Cardiac muscle cell (in vitro differentiated cells and primary cell): ENCODE results near the gene SCN11A. TPM values are rescaled to one million over a fixed set of nuclear protein-coding genes. Genes with fewer than 3 reads are reported as not detected.

Source experiments
- DNase-seq, 2 donors: peaks; one replicate each; pipeline versions ENCODE4 v3.0.0 to v3.0.0-alpha.2; 2010 to 2017; ENCODE audit warnings: low read depth in 1 of 2, low spot score in 1 of 2
- H3K27ac ChIP-seq: fragments of 200-600 bp; sonication (generic); 2 replicates; pipeline ENCODE4 v1.5.1; 2016
- H3K27me3 ChIP-seq: fragments of 200-600 bp; sonication (generic); 2 replicates; pipeline ENCODE4 v1.6.0; 2016; ENCODE audit warnings: control low read depth
- H3K36me3 ChIP-seq: fragments of 200-600 bp; sonication (generic); 2 replicates; pipeline ENCODE4 v1.5.1; 2016; ENCODE audit warnings: control low read depth
- H3K4me1 ChIP-seq: fragments of 200-600 bp; sonication (generic); 2 replicates; pipeline ENCODE4 v1.8.1; 2017; ENCODE audit warnings: low read depth, mild to moderate bottlenecking, mixed run types
- H3K4me3 ChIP-seq: fragments of 200-600 bp; sonication (generic); 2 replicates; pipeline ENCODE4 v1.5.1; 2016; ENCODE audit warnings: mild to moderate bottlenecking
- H3K9me3 ChIP-seq: fragments of 200-600 bp; sonication (generic); 2 replicates; pipeline ENCODE4 v1.5.1; 2017; ENCODE audit warnings: low read depth, mild to moderate bottlenecking, control low read depth
- CTCF ChIP-seq: IDR thresholded peaks from 2 replicates; pipeline ENCODE4 v1.5.1; 2012; ENCODE audit warnings: low read depth, mild to moderate bottlenecking, low read length
- polyA plus RNA-seq: library from polyadenylated mRNA; unstranded; fragments of >200 nt; fragmentation: Nextera tagmentation; extraction: Ambion mirVana; gene quantifications from 2 replicates; pipeline ENCODE4 v1.2.1, GENCODE V29; 2016
- total RNA-seq: library from RNA; depleted of rRNA; stranded (reverse); fragments of >200 nt; gene quantifications from 2 replicates; pipeline ENCODE4 v1.2.3, GENCODE V29; 2016

The SCN11A gene
- total RNA-seq (0.28 and 0.60 TPM in 2 replicates), polyA plus RNA-seq (0.47 and 0.51 TPM in 2 replicates)

DNA sequence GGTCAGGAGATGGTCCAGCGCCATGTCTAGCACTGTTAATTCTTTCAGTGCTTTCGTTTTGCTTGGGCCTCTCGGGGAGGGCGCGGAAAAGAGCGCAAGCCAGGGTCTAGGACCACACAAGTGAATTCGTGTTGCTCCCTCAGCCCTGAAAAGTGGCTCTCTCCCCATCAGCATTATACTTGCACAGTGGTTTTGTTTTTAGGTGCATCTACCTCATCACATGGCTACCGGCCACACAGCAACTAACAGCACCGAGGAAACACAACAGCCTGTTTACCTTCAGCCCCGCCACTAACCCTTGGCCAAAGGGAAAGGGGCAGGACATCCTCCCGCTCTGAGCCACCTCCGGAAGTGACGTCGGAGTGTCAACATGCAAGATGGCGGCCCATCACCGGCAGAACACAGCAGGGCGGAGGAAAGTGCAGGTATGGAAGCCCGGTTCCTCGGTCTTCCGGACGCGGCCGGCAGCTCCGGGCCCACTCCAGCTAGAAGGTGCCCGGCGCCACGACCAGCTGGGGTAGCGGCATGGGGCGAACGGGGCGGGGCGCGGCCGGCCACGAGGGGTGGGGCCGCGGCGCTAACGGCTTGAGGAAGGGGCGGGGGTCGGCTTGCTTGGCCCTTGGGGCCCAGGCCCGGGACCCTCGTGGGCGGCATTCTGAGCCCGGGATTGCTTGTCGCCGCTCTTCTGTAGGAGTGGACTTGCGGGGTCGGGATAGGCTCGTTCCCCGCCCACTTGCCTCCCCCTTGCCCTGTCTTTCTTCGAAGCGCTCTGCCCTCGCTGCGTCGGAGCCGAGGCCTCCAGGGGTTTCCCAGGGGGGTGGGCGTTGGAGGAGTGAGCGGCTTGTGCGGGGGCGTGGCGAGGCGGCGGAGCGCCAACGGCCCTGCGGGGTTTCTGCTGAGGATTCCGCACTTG lies at the start of gene SCN11A, which contains the start of gene WDR48:
Gene SCN11A, minus strand, starts transcription at position 296 of the 913 bp plus-strand sequence. CDS start 101,582 bp downstream, outside the sequence.
Gene WDR48, plus strand, starts transcription at position 368 of the 913 bp plus-strand sequence. Its CDS starts 10 bp downstream, at position 378.
- no peaks in the 10 kb centered on the region for H3K27me3 ChIP-seq
- H3K27ac ChIP-seq: peak within 1 kb of the TSS; percentile 99
- H3K36me3 ChIP-seq: no peaks in the 10 kb centered on the region
- TF ChIP-seq CTCF: no peak
- peak within 1 kb of the TSS; percentile 91 for H3K4me3 ChIP-seq
- H3K4me1 ChIP-seq: peaks cover 5% of the 10 kb centered on the region
- no peaks in the 10 kb centered on the region for H3K9me3 ChIP-seq
- peak; percentile 95 for DNase-seq

DNA sequence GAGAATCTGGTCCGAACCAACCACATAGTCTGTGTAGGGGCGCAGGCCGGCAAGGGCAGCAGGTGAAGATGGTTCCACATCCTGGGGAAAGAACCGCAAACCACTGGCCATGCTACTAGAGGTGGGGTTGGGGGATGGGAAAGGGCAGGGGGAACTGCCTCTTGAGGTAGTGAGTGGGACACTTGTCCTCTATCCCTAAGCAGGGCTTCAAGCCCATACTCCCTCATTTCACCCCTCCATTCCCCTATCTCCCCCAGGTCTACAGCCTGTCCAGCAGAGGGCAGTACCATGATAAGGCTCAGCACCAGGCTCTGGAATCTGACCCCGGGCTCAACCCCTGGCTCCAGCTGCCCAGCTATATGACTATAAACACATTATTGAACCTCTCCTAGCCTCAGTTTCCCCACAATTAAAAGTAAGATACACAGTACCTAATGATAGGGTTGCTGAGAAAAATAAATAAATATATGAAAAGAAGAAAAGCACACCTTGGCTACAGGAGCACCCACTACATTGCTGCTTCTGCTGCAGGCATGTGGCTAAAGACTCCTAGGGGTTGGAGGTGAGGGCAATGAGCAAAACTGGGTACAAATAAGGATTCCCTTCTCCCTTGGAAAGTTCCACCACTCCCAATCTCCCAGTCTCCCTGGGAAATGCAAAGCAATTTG lies 49.4 kb upstream of the SCN11A start:
- H3K4me1 ChIP-seq: peaks cover 5% of the 10 kb centered on the region
- no peaks in the 10 kb centered on the region for H3K9me3 ChIP-seq
- TF ChIP-seq CTCF: peak; percentile 69
- H3K27me3 ChIP-seq: no peaks in the 10 kb centered on the region
- H3K27ac ChIP-seq: no peak overlapping the region
- peaks cover 25% of the 10 kb centered on the region for H3K36me3 ChIP-seq
- DNase-seq: peak; percentile 35 to 50
- no peak overlapping the region for H3K4me3 ChIP-seq

DNA sequence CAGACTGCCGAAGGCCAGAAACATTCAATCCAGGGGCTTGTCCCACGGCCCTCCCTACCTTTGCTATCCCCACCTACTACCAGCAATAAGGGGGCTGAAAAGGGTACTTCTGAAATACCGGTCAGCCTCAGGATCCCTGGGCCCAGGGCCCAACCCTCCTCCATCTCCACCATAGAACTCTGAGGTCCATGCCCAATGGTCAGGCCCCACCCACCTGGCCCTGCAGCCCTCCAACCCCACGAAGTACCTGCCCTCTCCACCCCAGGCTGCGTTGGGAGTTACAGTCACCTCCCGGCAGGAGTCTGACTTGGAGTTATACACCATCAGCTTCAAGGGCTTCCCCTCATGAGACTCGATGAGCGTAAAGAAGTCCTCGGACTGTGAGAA lies 48.7 kb upstream of the SCN11A start:
- no peak for DNase-seq
- no peaks in the 10 kb centered on the region for H3K27me3 ChIP-seq
- H3K27ac ChIP-seq: no peak overlapping the region
- peaks cover 28% of the 10 kb centered on the region for H3K36me3 ChIP-seq
- no peaks in the 10 kb centered on the region for H3K4me1 ChIP-seq
- no peak for TF ChIP-seq CTCF
- no peaks in the 10 kb centered on the region for H3K9me3 ChIP-seq
- no peak overlapping the region for H3K4me3 ChIP-seq

DNA sequence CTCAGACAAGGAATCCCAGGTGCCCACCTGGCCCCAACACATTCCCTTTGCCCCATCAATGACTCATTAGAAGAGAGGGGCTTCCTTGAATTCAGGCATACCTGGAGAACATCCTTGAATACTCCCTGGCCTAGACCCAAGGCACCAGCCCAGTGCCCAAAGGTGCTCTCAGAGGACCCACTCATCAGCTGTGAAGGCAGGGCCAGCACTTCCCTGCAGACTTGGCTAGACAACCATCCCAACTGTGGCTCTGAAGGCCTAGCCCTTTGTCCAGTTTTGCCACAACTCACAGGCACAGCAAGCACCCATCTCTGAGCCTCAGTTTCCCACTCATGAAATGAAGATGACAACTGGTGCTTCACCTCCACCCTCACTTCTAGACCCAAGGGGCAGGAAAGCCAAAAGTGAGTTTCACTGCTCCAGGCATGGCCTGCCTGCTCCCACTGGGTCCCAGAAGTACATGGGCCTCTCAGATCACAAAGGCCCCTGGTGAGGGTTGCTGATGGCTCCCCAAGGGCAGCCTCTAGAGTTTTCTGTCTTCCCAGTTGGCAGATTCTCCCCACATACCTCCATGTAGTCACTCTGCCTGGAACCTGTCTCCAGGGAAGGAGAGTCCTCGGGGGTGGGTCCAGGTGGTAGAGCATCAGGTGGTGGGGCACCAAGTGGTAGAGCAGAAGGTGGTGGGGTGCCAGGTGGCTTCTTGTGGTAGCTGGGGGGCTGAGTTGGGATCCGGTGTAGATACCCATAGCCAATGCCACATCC lies 48.2 kb upstream of the SCN11A start:
- Histone ChIP-seq H3K4me1 (no peaks in the 10 kb centered on the region), H3K4me3 (no peak overlapping the region), H3K36me3 (peaks cover 34% of the 10 kb centered on the region), H3K9me3 (no peaks in the 10 kb centered on the region), H3K27me3 (no peaks in the 10 kb centered on the region), H3K27ac (no peak overlapping the region)
- no peak for TF ChIP-seq CTCF
- no peak for DNase-seq

DNA sequence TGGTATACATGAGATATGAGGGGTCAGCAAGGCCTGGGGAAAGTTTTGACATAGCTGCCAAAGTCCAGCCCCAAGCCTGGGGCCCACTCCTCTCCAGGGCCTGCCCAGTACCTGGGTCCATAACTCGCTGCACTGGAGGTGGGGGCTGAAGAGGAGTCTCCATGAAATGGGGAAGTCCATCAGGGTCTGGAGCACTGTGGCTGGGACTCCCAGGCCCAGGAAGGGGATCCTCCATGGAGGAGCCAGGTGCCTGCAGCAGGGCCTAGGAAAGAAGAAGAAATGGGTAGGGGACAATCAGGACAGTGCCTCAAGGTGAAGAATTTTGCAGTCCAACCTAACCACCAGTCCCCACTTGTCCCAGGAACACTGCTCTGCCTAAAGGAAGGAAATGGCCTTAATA lies 47.5 kb upstream of the SCN11A start:
- Histone ChIP-seq H3K27me3 (no peaks in the 10 kb centered on the region), H3K4me3 (no peak overlapping the region), H3K9me3 (no peaks in the 10 kb centered on the region), H3K36me3 (peaks cover 39% of the 10 kb centered on the region), H3K27ac (no peak overlapping the region), H3K4me1 (no peaks in the 10 kb centered on the region)
- DNase-seq: no peak
- TF ChIP-seq CTCF: no peak
